Activated CD4-positive, alpha-beta T cell treated with anti-CD3 and anti-CD28 coated beads, Interleukin-2, amount 50 U/mL, for 4 hours (primary cell): Measurements from ENCODE around the gene ERC2.

Experiments
- DNase-seq, 2 experiments: peaks; one replicate each; pipeline ENCODE4 v3.0.0-alpha.2; 2020

ERC2 gene

GRCh38 chr3:55497250-55497649 is 971.0 kb downstream of the ERC2 start:
- no peak for DNase-seq

GRCh38 chr3:55494976-55495375 is 973.3 kb downstream of the ERC2 start:
- DNase-seq: no peak

GRCh38 chr3:55492976-55493375 is 975.3 kb downstream of the ERC2 start:
- no peak for DNase-seq

GRCh38 chr3:55491296-55491816 is 976.9 kb downstream of the ERC2 start:
- no peak for DNase-seq

- DNase-seq: no peak
Measured at GRCh38 chr3:55490276-55490913, 977.9 kb downstream of the ERC2 start.

- no peak for DNase-seq
Measured at GRCh38 chr3:55489798-55490132, 978.5 kb downstream of the ERC2 start.

GRCh38 chr3:55488398-55489055 is 979.7 kb downstream of the ERC2 start:
- DNase-seq: no peak

GRCh38 chr3:55487381-55488241 is 980.7 kb downstream of the ERC2 start:
- DNase-seq: no peak

- DNase-seq: no peak
Measured at GRCh38 chr3:55486857-55487380, 981.3 kb downstream of the ERC2 start, which contains the start of gene WNT5A. Gene WNT5A (minus strand): TSS chr3:55487306. CDS start chr3:55486985, 321 bp downstream.

- no peak for DNase-seq
Measured at GRCh38 chr3:55486101-55486856, 982.0 kb downstream of the ERC2 start.

- no peak for DNase-seq
Measured at GRCh38 chr3:55484801-55485791, 983.2 kb downstream of the ERC2 start.

- no peak for DNase-seq
Measured at GRCh38 chr3:55484191-55484689, 984.0 kb downstream of the ERC2 start.

- DNase-seq: no peak
Measured at GRCh38 chr3:55483196-55484095, 984.8 kb downstream of the ERC2 start.

GRCh38 chr3:55482496-55483195 is 985.6 kb downstream of the ERC2 start:
- DNase-seq: no peak

- no peak for DNase-seq
Measured at GRCh38 chr3:55481744-55482495, 986.3 kb downstream of the ERC2 start.

GRCh38 chr3:55480911-55481743 is 987.1 kb downstream of the ERC2 start:
- DNase-seq: no peak
